SK-N-SH (cell line): ENCODE measurements around the gene TMEM240.
"Not testable (repeated sequence)": the region's sequence is repeated elsewhere in the genome, so short reads cannot be mapped to it uniquely, and the experiment has no call there.

Source experiments
- EZH2phosphoT487 ChIP-seq: fragments of 200-600 bp; sonication (generic); IDR thresholded peaks from 2 replicates; pipeline ENCODE4 v1.6.1; 2017; ENCODE audit warnings: low read depth, mixed run types, mild to moderate bottlenecking, antibody characterized with exemption, moderate library complexity, borderline replicate concordance
- FOXM1 ChIP-seq: IDR thresholded peaks from 2 replicates; pipeline ENCODE4 v1.4.0; 2012; ENCODE audit warnings: low read depth, mild to moderate bottlenecking
- GABPA ChIP-seq: IDR thresholded peaks from 2 replicates; pipeline ENCODE4 v1.4.0; 2012; ENCODE audit warnings: low read depth, mild to moderate bottlenecking
- TF ChIP-seq, protein P1 (sequence below): fragments of 200-600 bp; sonication (generic); IDR thresholded peaks from 2 replicates; pipeline ENCODE4 v1.6.1; 2017; ENCODE audit warnings: antibody characterized with exemption, mild to moderate bottlenecking, moderate library complexity
- TF ChIP-seq, protein P2 (sequence below): IDR thresholded peaks from 2 replicates; pipeline ENCODE4 v1.6.1; 2012; ENCODE audit warnings: mild to moderate bottlenecking, low read depth, low read length, moderate library complexity

DNA sequence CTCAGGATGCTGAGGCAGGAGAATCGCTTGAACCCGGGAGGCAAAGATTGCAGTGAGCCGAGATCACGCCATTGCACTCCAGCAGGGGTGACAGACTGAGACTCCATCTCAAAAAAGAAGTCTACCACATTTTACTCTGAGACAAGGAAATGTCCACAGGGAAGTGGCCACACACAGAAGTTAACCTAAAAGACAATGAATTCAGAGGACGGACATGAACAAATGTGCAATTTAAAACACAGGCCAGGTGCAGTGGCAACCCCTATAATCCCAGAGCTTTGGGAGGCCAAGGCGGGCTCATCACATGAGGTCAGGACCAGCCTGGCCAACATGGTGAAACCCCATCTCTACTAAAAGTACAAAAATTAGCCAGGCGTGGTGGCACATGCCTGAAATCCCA lies 17.3 kb upstream of the TMEM240 start:
- TF ChIP-seq GABPA, EZH2phosphoT487, FOXM1: not testable (repeated sequence)
- TF ChIP-seq, protein P1, sequence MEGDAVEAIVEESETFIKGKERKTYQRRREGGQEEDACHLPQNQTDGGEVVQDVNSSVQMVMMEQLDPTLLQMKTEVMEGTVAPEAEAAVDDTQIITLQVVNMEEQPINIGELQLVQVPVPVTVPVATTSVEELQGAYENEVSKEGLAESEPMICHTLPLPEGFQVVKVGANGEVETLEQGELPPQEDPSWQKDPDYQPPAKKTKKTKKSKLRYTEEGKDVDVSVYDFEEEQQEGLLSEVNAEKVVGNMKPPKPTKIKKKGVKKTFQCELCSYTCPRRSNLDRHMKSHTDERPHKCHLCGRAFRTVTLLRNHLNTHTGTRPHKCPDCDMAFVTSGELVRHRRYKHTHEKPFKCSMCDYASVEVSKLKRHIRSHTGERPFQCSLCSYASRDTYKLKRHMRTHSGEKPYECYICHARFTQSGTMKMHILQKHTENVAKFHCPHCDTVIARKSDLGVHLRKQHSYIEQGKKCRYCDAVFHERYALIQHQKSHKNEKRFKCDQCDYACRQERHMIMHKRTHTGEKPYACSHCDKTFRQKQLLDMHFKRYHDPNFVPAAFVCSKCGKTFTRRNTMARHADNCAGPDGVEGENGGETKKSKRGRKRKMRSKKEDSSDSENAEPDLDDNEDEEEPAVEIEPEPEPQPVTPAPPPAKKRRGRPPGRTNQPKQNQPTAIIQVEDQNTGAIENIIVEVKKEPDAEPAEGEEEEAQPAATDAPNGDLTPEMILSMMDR: not testable (repeated sequence)
- TF ChIP-seq, protein P2, sequence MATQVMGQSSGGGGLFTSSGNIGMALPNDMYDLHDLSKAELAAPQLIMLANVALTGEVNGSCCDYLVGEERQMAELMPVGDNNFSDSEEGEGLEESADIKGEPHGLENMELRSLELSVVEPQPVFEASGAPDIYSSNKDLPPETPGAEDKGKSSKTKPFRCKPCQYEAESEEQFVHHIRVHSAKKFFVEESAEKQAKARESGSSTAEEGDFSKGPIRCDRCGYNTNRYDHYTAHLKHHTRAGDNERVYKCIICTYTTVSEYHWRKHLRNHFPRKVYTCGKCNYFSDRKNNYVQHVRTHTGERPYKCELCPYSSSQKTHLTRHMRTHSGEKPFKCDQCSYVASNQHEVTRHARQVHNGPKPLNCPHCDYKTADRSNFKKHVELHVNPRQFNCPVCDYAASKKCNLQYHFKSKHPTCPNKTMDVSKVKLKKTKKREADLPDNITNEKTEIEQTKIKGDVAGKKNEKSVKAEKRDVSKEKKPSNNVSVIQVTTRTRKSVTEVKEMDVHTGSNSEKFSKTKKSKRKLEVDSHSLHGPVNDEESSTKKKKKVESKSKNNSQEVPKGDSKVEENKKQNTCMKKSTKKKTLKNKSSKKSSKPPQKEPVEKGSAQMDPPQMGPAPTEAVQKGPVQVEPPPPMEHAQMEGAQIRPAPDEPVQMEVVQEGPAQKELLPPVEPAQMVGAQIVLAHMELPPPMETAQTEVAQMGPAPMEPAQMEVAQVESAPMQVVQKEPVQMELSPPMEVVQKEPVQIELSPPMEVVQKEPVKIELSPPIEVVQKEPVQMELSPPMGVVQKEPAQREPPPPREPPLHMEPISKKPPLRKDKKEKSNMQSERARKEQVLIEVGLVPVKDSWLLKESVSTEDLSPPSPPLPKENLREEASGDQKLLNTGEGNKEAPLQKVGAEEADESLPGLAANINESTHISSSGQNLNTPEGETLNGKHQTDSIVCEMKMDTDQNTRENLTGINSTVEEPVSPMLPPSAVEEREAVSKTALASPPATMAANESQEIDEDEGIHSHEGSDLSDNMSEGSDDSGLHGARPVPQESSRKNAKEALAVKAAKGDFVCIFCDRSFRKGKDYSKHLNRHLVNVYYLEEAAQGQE: not testable (repeated sequence)
